Keratinocyte (primary cell): ENCODE data around the gene CRADD.

Experiments
- CTCF ChIP-seq, 3 experiments: IDR thresholded peaks in 1 of 3; conservative IDR thresholded peaks in 1 of 3; optimal IDR thresholded peaks in 1 of 3; 2 replicates in 2 of 3; 3 replicates in 1 of 3; pipeline versions ENCODE3 to v1.5.1; 2011; ENCODE audit warnings: low read length in 3 of 3, mild to moderate bottlenecking in 3 of 3, moderate library complexity in 2 of 3, control low read depth in 1 of 3, inconsistent platforms in 1 of 3; ENCODE audit not compliant: insufficient read depth in 2 of 3; ENCODE audit errors: extremely low read depth in 1 of 3
- EZH2 ChIP-seq: IDR thresholded peaks from one replicate; pipeline ENCODE4 v1.6.1; 2012; ENCODE audit warnings: inconsistent platforms, mild to moderate bottlenecking, low read length, moderate library complexity

- TF ChIP-seq CTCF (optimal IDR thresholded peaks at IDR 0.05 in 1 of 3, IDR thresholded peaks at IDR 0.05 in 1 of 3, conservative IDR thresholded peaks at IDR 0.05 in 1 of 3; ENCODE audit: extremely low read depth in 1 of 3, insufficient read depth in 2 of 3, low read length in 3 of 3) (no peak), EZH2 (no peak)
Measured at GRCh38 chr12:93636708-93637107, 40.5 kb upstream of the CRADD start.
